HG03196 (cell line): Measurements from ENCODE around the gene PTGS1.
"Not testable (repeated sequence)": the region's sequence is repeated elsewhere in the genome, so short reads cannot be mapped to it uniquely, and the experiment has no call there.

Source experiments
- ATAC-seq: cut with Tn5 transposase; IDR thresholded peaks from one replicate; pipeline ENCODE4 v1.9.1; 2021; ENCODE audit not compliant: unreplicated experiment

Gene PTGS1

GRCh38 chr9:122394265-122395125 lies 23.7 kb downstream of the PTGS1 start:
- no peak for ATAC-seq

- ATAC-seq, result no peak
These were observed 25.9 kb downstream of the PTGS1 start for GRCh38 chr9:122396614-122397148.

GRCh38 chr9:122397749-122398148 lies 26.9 kb downstream of the PTGS1 start:
- no peak for ATAC-seq

GRCh38 chr9:122398371-122398924 lies 27.6 kb downstream of the PTGS1 start:
- ATAC-seq, result no peak

GRCh38 chr9:122401896-122402295 lies 31.1 kb downstream of the PTGS1 start:
- ATAC-seq, result no peak

GRCh38 chr9:122402403-122402871 lies 31.6 kb downstream of the PTGS1 start:
- no peak for ATAC-seq

- ATAC-seq, result no peak
These were observed 32.0 kb downstream of the PTGS1 start for GRCh38 chr9:122402874-122403273.

GRCh38 chr9:122403381-122404000 lies 32.7 kb downstream of the PTGS1 start:
- no peak for ATAC-seq

GRCh38 chr9:122405304-122406069 lies 34.7 kb downstream of the PTGS1 start:
- not testable (repeated sequence) for ATAC-seq

GRCh38 chr9:122406070-122406890 lies 35.5 kb downstream of the PTGS1 start:
- no peak for ATAC-seq

- not testable (repeated sequence) for ATAC-seq
These were observed 43.3 kb downstream of the PTGS1 start for GRCh38 chr9:122414108-122414507.

- no peak for ATAC-seq
These were observed 47.2 kb downstream of the PTGS1 start for GRCh38 chr9:122418016-122418415.

GRCh38 chr9:122420315-122420714 lies 49.5 kb downstream of the PTGS1 start:
- no peak for ATAC-seq

- no peak for ATAC-seq
These were observed 54.3 kb downstream of the PTGS1 start for GRCh38 chr9:122425087-122425486.

GRCh38 chr9:122426723-122427122 lies 55.9 kb downstream of the PTGS1 start:
- no peak for ATAC-seq

GRCh38 chr9:122442568-122442967 lies 71.7 kb downstream of the PTGS1 start:
- no peak for ATAC-seq

GRCh38 chr9:122444041-122444733 lies 73.4 kb downstream of the PTGS1 start:
- no peak for ATAC-seq
